NCI-H345 (cell line): ENCODE measurements around the gene NAA25.
A peak's percentile ranks its signal among the peaks of the same experiment; 100 is the strongest.
"Not testable (repeated sequence)": the region's sequence is repeated elsewhere in the genome, so short reads cannot be mapped to it uniquely, and the experiment has no call there.

Experiments
- DNase-seq: peaks from one replicate; lab custom pipeline; 2025; lab: John Stamatoyannopoulos, UW

The NAA25 gene

GRCh38 chr12:112061137-112061536, 47.4 kb downstream of the NAA25 start:
- no peak for DNase-seq

GRCh38 chr12:112049351-112049750, 59.2 kb downstream of the NAA25 start:
- no peak for DNase-seq

- no peak for DNase-seq
Observed at GRCh38 chr12:112046003-112046402, 62.6 kb downstream of the NAA25 start.

- not testable (repeated sequence) for DNase-seq
Observed at GRCh38 chr12:112036614-112037013, 72.0 kb downstream of the NAA25 start.

- DNase-seq = no peak
Observed at GRCh38 chr12:112035219-112035785, 73.3 kb downstream of the NAA25 start.

GRCh38 chr12:112032292-112032691, 76.3 kb downstream of the NAA25 start:
- DNase-seq = no peak

- DNase-seq = no peak
Observed at GRCh38 chr12:112031472-112031871, 77.1 kb downstream of the NAA25 start.

GRCh38 chr12:112029301-112029700, 79.3 kb downstream of the NAA25 start:
- DNase-seq = no peak

GRCh38 chr12:112025808-112026375, 82.7 kb downstream of the NAA25 start:
- DNase-seq = no peak

GRCh38 chr12:112023759-112024396, 84.7 kb downstream of the NAA25 start:
- DNase-seq = no peak

- no peak for DNase-seq
Observed at GRCh38 chr12:112022241-112023016, 86.2 kb downstream of the NAA25 start.

GRCh38 chr12:112020947-112021457, 87.6 kb downstream of the NAA25 start:
- no peak for DNase-seq

- DNase-seq = no peak
Observed at GRCh38 chr12:112018571-112019237, 89.9 kb downstream of the NAA25 start.

GRCh38 chr12:112017041-112017440, 91.5 kb downstream of the NAA25 start:
- no peak for DNase-seq

- DNase-seq = no peak
Observed at GRCh38 chr12:112015938-112016337, 92.6 kb downstream of the NAA25 start.

- DNase-seq = peak; percentile 79
Observed at GRCh38 chr12:112013601-112014402, 94.8 kb downstream of the NAA25 start.

- DNase-seq = peak; percentile 99
Observed at GRCh38 chr12:112012775-112013600, 95.6 kb downstream of the NAA25 start, which contains the start of the genes ERP29 and TMEM116. Gene ERP29, plus strand, starts transcription at chr12:112013426. Its CDS starts 40 bp downstream, at chr12:112013466. Gene TMEM116, minus strand, starts transcription at chr12:112013165. Its CDS starts 7,895 bp downstream, at chr12:112005270.

- DNase-seq = no peak
Observed at GRCh38 chr12:112011685-112012084, 96.9 kb downstream of the NAA25 start.

- no peak for DNase-seq
Observed at GRCh38 chr12:112010415-112011344, 97.9 kb downstream of the NAA25 start.
